HepG2 (cell line): Measurements from ENCODE around the gene GRIN2C. TPM values are rescaled to one million over a fixed set of nuclear protein-coding genes. Genes with fewer than 3 reads are reported as not detected.

ENCODE experiments used
- ATAC-seq: fragments of 200-7000 bp; cut with Tn5 transposase; 3 replicates; pipeline ENCODE4 v1.9.1; 2020; ENCODE audit warnings: mild to moderate bottlenecking, moderate library complexity
- BruUV-seq: library from RNA; stranded (reverse); fragments of 400-500 nt; replicated peaks from 2 replicates; lab custom pipeline; 2021; lab: Mats Ljungman, UMichigan
- CTCF ChIA-PET: fragments of 300-600 bp; formaldehyde crosslinking; extraction: SDS; loops from one replicate; lab custom pipeline; 2021; ENCODE audit warnings: low total read pairs, inconsistent platforms, low intra/inter-chr PET ratio; lab: Yijun Ruan, JAX
- POLR2A ChIA-PET: fragments of 350-600 bp; sonication (Branson Sonifier 250); formaldehyde crosslinking; loops from one replicate; lab custom pipeline; 2020; ENCODE audit warnings: antibody characterized with exemption, inconsistent platforms; lab: Yijun Ruan, JAX
- DNase-seq: peaks from one replicate; pipeline ENCODE4 v3.0.0-alpha.2; 2015; ENCODE audit warnings: low spot score
- FAIRE-seq: peaks from 3 replicates; lab custom pipeline; 2011; peaks lifted over from hg19 to GRCh38; lab: Jason Lieb, UNC
- H2AFZ ChIP-seq: one replicate; pipeline ENCODE4 v1.6.1; 2011; ENCODE audit warnings: low read length, inconsistent platforms
- H3K27ac ChIP-seq: fragments of 300-600 bp; 3 replicates; pipeline ENCODE4 v1.8.0; 2011; ENCODE audit warnings: mixed run types, mild to moderate bottlenecking, mixed read lengths, low read length, inconsistent platforms; ENCODE audit not compliant: insufficient read depth; ENCODE audit errors: extremely low read length
- H3K27me3 ChIP-seq, 2 experiments: fragments of 200-600 bp in 1 of 2; 2 replicates in 1 of 2; 3 replicates in 1 of 2; pipeline versions ENCODE4 v1.6.0 to v1.8.0; 2011; ENCODE audit warnings: low read length in 2 of 2, mild to moderate bottlenecking in 2 of 2, moderate library complexity in 2 of 2, inconsistent platforms in 1 of 2; ENCODE audit not compliant: insufficient read depth in 2 of 2, control insufficient read depth in 1 of 2
- H3K36me3 ChIP-seq, 2 experiments: fragments of 200-600 bp in 1 of 2; replicated peaks in 1 of 2; 2 replicates in 1 of 2; 3 replicates in 1 of 2; pipeline versions ENCODE4 v1.5.1 to v1.8.0; 2011; ENCODE audit warnings: low read length in 2 of 2, inconsistent platforms in 1 of 2; ENCODE audit not compliant: insufficient read depth in 2 of 2, control insufficient read depth in 1 of 2
- H3K4me1 ChIP-seq: 2 replicates; pipeline ENCODE4 v1.5.1; 2012; ENCODE audit warnings: low read length, inconsistent platforms; ENCODE audit not compliant: insufficient read depth
- H3K4me2 ChIP-seq: 2 replicates; pipeline ENCODE4 v1.6.0; 2011; ENCODE audit warnings: low read depth, low read length, inconsistent platforms
- H3K4me3 ChIP-seq, 3 experiments: fragments of 200-600 bp in 1 of 3; sonication (generic), shearing (Covaris generic) in 1 of 3; replicated peaks in 1 of 3; 2 replicates each; pipeline ENCODE4 v1.5.1; 2011 to 2016; ENCODE audit warnings: low read length in 3 of 3, inconsistent platforms in 2 of 3, low read depth in 2 of 3, mild to moderate bottlenecking in 2 of 3, control low read depth in 1 of 3, mixed read lengths in 1 of 3; ENCODE audit not compliant: insufficient read depth in 1 of 3
- H3K79me2 ChIP-seq: one replicate; pipeline ENCODE4 v1.6.1; 2011; ENCODE audit warnings: low read length, inconsistent platforms; ENCODE audit not compliant: insufficient read depth
- H3K9ac ChIP-seq: 2 replicates; pipeline ENCODE4 v1.6.0; 2011; ENCODE audit warnings: mild to moderate bottlenecking, low read depth, low read length, inconsistent platforms; ENCODE audit not compliant: insufficient read depth
- H3K9me3 ChIP-seq: 2 replicates; pipeline ENCODE4 v1.5.1; 2012; ENCODE audit warnings: mild to moderate bottlenecking, low read length
- H4K20me1 ChIP-seq: 2 replicates; pipeline ENCODE4 v1.6.0; 2011; ENCODE audit warnings: inconsistent platforms, mild to moderate bottlenecking, low read length, moderate library complexity; ENCODE audit not compliant: insufficient read depth
- CAMTA2 ChIP-seq: sonication (generic); formaldehyde crosslinking; IDR thresholded peaks from 2 replicates; pipeline ENCODE4 v1.4.0; 2020; ENCODE audit warnings: mild to moderate bottlenecking, missing genetic modification reagents, borderline replicate concordance
- CHD4 ChIP-seq: fragments of 200-600 bp; sonication (generic); IDR thresholded peaks from 2 replicates; pipeline ENCODE4 v1.7.0; 2017; ENCODE audit warnings: mild to moderate bottlenecking, low read length, borderline replicate concordance
- MTF1 ChIP-seq: sonication (generic); formaldehyde crosslinking; IDR thresholded peaks from 2 replicates; pipeline ENCODE4 v1.5.0; 2020; ENCODE audit warnings: missing genetic modification reagents
- NR1H2 ChIP-seq: sonication (generic); formaldehyde crosslinking; IDR thresholded peaks from 2 replicates; pipeline ENCODE4 v1.8.1; 2022; ENCODE audit warnings: low read depth, missing genetic modification reagents, borderline replicate concordance
- NR2C2 ChIP-seq: sonication (generic); formaldehyde crosslinking; IDR thresholded peaks from 2 replicates; pipeline ENCODE4 v1.4.0; 2020; ENCODE audit warnings: missing genetic modification reagents, mild to moderate bottlenecking, moderate library complexity, borderline replicate concordance
- POLR2A ChIP-seq, 2 experiments: IDR thresholded peaks; 2 replicates each; pipeline ENCODE4 v1.6.1; 2011; ENCODE audit warnings: low read depth in 2 of 2, low read length in 2 of 2, mild to moderate bottlenecking in 1 of 2, moderate library complexity in 1 of 2; ENCODE audit not compliant: insufficient read depth in 1 of 2
- RBM22 ChIP-seq: fragments of 200-400 bp; formaldehyde crosslinking; optimal IDR thresholded peaks from 2 replicates; pipeline ENCODE3; 2017; ENCODE audit warnings: mild to moderate bottlenecking, low read length, moderate library complexity
- REST ChIP-seq, 2 experiments: IDR thresholded peaks; 2 replicates each; pipeline ENCODE4 v1.6.1; 2011 to 2012; ENCODE audit warnings: low read length in 2 of 2, borderline replicate concordance in 1 of 2, low read depth in 1 of 2, mild to moderate bottlenecking in 1 of 2, moderate library complexity in 1 of 2
- RFXAP ChIP-seq: sonication (generic); formaldehyde crosslinking; IDR thresholded peaks from 2 replicates; pipeline ENCODE4 v1.4.0; 2020; ENCODE audit warnings: missing genetic modification reagents, borderline replicate concordance
- TFDP1 ChIP-seq: IDR thresholded peaks from 2 replicates; pipeline ENCODE4 v1.6.1; 2016; ENCODE audit warnings: missing compliant biosample characterization, missing genetic modification reagents, borderline replicate concordance
- ZNF136 ChIP-seq: sonication (generic); formaldehyde crosslinking; IDR thresholded peaks from 2 replicates; pipeline ENCODE4 v1.8.1; 2022; ENCODE audit warnings: low read depth, mild to moderate bottlenecking, moderate library complexity, missing genetic modification reagents
- ZNF768 ChIP-seq: sonication (generic); formaldehyde crosslinking; IDR thresholded peaks from 2 replicates; pipeline ENCODE4 v1.4.0; 2020; ENCODE audit warnings: missing genetic modification reagents
- ZNF788 ChIP-seq: sonication (generic); formaldehyde crosslinking; IDR thresholded peaks from 2 replicates; pipeline ENCODE4 v1.5.0; 2020; ENCODE audit warnings: mild to moderate bottlenecking, missing genetic modification reagents, borderline replicate concordance
- WGBS: methylation state at CpG from one replicate; pipeline ENCODE4 v1.1.6; 2017; ENCODE audit warnings: low lambda C conversion rate; 5-methylcytosine and 5-hydroxymethylcytosine counted together
- in situ Hi-C: cut with HindIII; loops from 2 replicates; pipeline ENCODE4 v1.10.0; 2017; ENCODE audit warnings: low pct_unique_long_range_greater_than_20kb; ENCODE audit not compliant: extremely low pct_ligation_motif_present
- intact Hi-C: fragments of 100-400 bp; cut with micrococcal nuclease; formaldehyde crosslinking; loops from one replicate; pipeline ENCODE4 v1.10.0; 2022; ENCODE audit not compliant: unreplicated experiment
- polyA plus RNA-seq, 8 experiments: library from polyadenylated mRNA; depleted of rRNA in 3 of 8; stranded (reverse) in 7 of 8; unstranded in 1 of 8; fragments of >200 nt; fragmentation: Illumina TruSeq in 4 of 8; extraction: Trizol in 4 of 8; gene quantifications; 2 replicates each; pipeline versions ENCODE4 v1.2.1 to v1.2.3, GENCODE V29; 2011 to 2016; ENCODE audit warnings: low read depth in 4 of 8, missing spikeins in 1 of 8, mixed read lengths in 1 of 8; ENCODE audit not compliant: insufficient read depth in 1 of 8
- total RNA-seq, 5 experiments: library from RNA; depleted of rRNA; stranded (reverse); fragments of >200 nt; fragmentation: Illumina TruSeq; extraction: Trizol; gene quantifications; 2 replicates each; pipeline ENCODE4 v1.2.3, GENCODE V29; 2016; ENCODE audit warnings: low read depth in 1 of 5

GRIN2C gene
- total and polyA plus RNA-seq, 2 of the 13 experiments (the other 11 are each of a cell fraction or from before 2014, with no cell fraction given), result 0.03 to 0.11 TPM

- ATAC-seq (no peak), FAIRE-seq (no peak), DNase-seq (no peak)
- H3K27ac ChIP-seq, result no peak overlapping the region
- peaks cover 9% of the 10 kb centered on the region for H3K4me1 ChIP-seq
- POLR2A ChIA-PET, result interaction anchor here (0.7 kb wide), 1 partner anchor 24 kb away, joined by 3 read pairs; the partner anchor contains the start of gene FDXR
- H3K4me2 ChIP-seq, result no peak overlapping the region
- 11% methylated on average over 9 of the region's 9 CpGs for WGBS
- intact Hi-C loops, result no loop called here
- CTCF ChIA-PET, result no interaction called here
- H3K9me3 ChIP-seq, result no peaks in the 10 kb centered on the region
- H3K79me2 ChIP-seq, result no peaks in the 10 kb centered on the region
- BruUV-seq, result no TSS peak
- H3K9ac ChIP-seq, result no peak overlapping the region
- no peaks in the 10 kb centered on the region; the same call in 1 of the 2 replicates for H4K20me1 ChIP-seq
- in situ Hi-C loops, result no loop called here
- H3K36me3 ChIP-seq, result no peaks in the 10 kb centered on the region
- no peak overlapping the region for H3K4me3 ChIP-seq
- peaks cover 2 to 67% of the 10 kb centered on the region in 2 experiments; a peak in 3 of 5 replicates for H3K27me3 ChIP-seq
- TF ChIP-seq RBM22 (no peak), ZNF788 (CRISPR knock-in tag) (no peak), ZNF768 (CRISPR knock-in tag) (peak; percentile 95), POLR2A (IDR thresholded peaks at IDR 0.05; ENCODE audit: insufficient read depth in 1 of 2, low read depth in 2 of 2, low read length in 2 of 2) (no peak)
- TF ChIP-seq, all 625 proteins: peak for 1
- H2AFZ ChIP-seq, result no peak overlapping the region
Observed at GRCh38 chr17:74848656-74849399, 10.9 kb downstream of the GRIN2C start.

- no peak for FAIRE-seq
- H3K4me2 ChIP-seq, result no peak overlapping the region
- CTCF ChIA-PET, result no interaction called here
- TF ChIP-seq ZNF136 (CRISPR knock-in tag) (no peak), MTF1 (no peak), NR1H2 (CRISPR knock-in tag) (no peak), NR2C2 (CRISPR knock-in tag) (no peak), REST (IDR thresholded peaks at IDR 0.05; ENCODE audit: borderline replicate concordance in 1 of 2, low read depth in 1 of 2, low read length in 2 of 2) (no peak), RFXAP (no peak), CHD4 (no peak), TFDP1 (CRISPR knock-in tag) (no peak), CAMTA2 (CRISPR knock-in tag) (no peak)
Observed at GRCh38 chr17:74846621-74847020, 13.1 kb downstream of the GRIN2C start.

More at GRCh38 chr17:74846621-74847020, 13.1 kb downstream of the GRIN2C start:
- BruUV-seq, result no TSS peak
- ATAC-seq (no peak), DNase-seq (no peak)
- Histone ChIP-seq H3K36me3 (no peaks in the 10 kb centered on the region), H3K27me3 (peaks cover 0 to 50% of the 10 kb centered on the region in 2 experiments; a peak in 3 of 5 replicates), H4K20me1 (no peaks in the 10 kb centered on the region; the same call in 1 of the 2 replicates), H3K79me2 (no peaks in the 10 kb centered on the region), H3K9ac (no peak overlapping the region), H3K4me3 (no peak overlapping the region), H3K4me1 (peaks cover 7% of the 10 kb centered on the region), H2AFZ (no peak overlapping the region), H3K27ac (no peak overlapping the region), H3K9me3 (no peaks in the 10 kb centered on the region)
- intact Hi-C loops, result no loop called here
- in situ Hi-C loops, result no loop called here
- WGBS, result 44% methylated on average over 15 of the region's 16 CpGs
- POLR2A ChIA-PET, result no interaction called here
